Panc1 (cell line): Measurements from ENCODE around the gene VPS50. TPM values are rescaled to one million over a fixed set of nuclear protein-coding genes. Genes with fewer than 3 reads are reported as not detected.

Experiments used
- ATAC-seq: fragments of 200-7000 bp; cut with Tn5 transposase; 2 replicates; pipeline ENCODE4 v1.9.1; 2020; ENCODE audit warnings: mild to moderate bottlenecking, moderate library complexity
- BruUV-seq: library from RNA; stranded (reverse); fragments of 400-500 nt; replicated peaks from 2 replicates; lab custom pipeline; 2021; lab: Mats Ljungman, UMichigan
- CTCF ChIA-PET: fragments of 300-600 bp; sonication (Branson Sonifier 250); formaldehyde crosslinking; loops from one replicate; lab custom pipeline; 2022; ENCODE audit warnings: antibody characterized with exemption; lab: Charles Lee
- POLR2A ChIA-PET: fragments of 300-600 bp; sonication (Branson Sonifier 250); formaldehyde crosslinking; loops from one replicate; lab custom pipeline; 2022; ENCODE audit warnings: antibody characterized with exemption; lab: Charles Lee
- DNase-seq: peaks from one replicate; pipeline ENCODE4 v3.0.0-alpha.2; 2010; ENCODE audit warnings: low read depth, low spot score
- H3K27ac ChIP-seq: 2 replicates; pipeline ENCODE4 v1.5.1; 2011; ENCODE audit warnings: mild to moderate bottlenecking, low read length, inconsistent platforms
- H3K27me3 ChIP-seq: fragments of 200-500 bp; sonication (Bioruptor generic); 2 replicates; pipeline ENCODE4 v1.6.0; 2014; ENCODE audit warnings: low read length, inconsistent platforms; ENCODE audit not compliant: control insufficient read depth, insufficient read depth
- H3K36me3 ChIP-seq: fragments of 200-500 bp; sonication (Bioruptor generic); 2 replicates; pipeline ENCODE4 v1.5.1; 2014; ENCODE audit warnings: inconsistent platforms, mild to moderate bottlenecking, low read length, moderate library complexity; ENCODE audit not compliant: control insufficient read depth, insufficient read depth
- H3K4me1 ChIP-seq: 2 replicates; pipeline ENCODE4 v1.5.1; 2011; ENCODE audit warnings: inconsistent platforms, mild to moderate bottlenecking, low read length, moderate library complexity; ENCODE audit not compliant: control insufficient read depth, insufficient read depth
- H3K4me3 ChIP-seq, 2 experiments: 2 replicates each; pipeline ENCODE4 v1.5.1; 2011 to 2012; ENCODE audit warnings: low read depth in 2 of 2, low read length in 2 of 2, mild to moderate bottlenecking in 2 of 2, inconsistent platforms in 1 of 2, moderate library complexity in 1 of 2
- H3K9me3 ChIP-seq: fragments of 200-500 bp; sonication (Bioruptor generic); 2 replicates; pipeline ENCODE4 v1.5.1; 2014; ENCODE audit warnings: low read depth, mild to moderate bottlenecking, inconsistent platforms, low read length, moderate library complexity; ENCODE audit not compliant: control insufficient read depth, insufficient read depth
- CTCF ChIP-seq: fragments of 450-650 bp; IDR thresholded peaks from 2 replicates; pipeline ENCODE4 v1.5.1; 2017; ENCODE audit warnings: mild to moderate bottlenecking
- POLR2AphosphoS5 ChIP-seq: IDR thresholded peaks from 2 replicates; pipeline ENCODE4 v1.6.1; 2012; ENCODE audit warnings: mild to moderate bottlenecking, low read depth, low read length, moderate library complexity
- REST ChIP-seq, 2 experiments: IDR thresholded peaks; 2 replicates each; pipeline ENCODE4 v1.6.1; 2011 to 2012; ENCODE audit warnings: low read depth in 2 of 2, control low read depth in 1 of 2, low read length in 1 of 2, mild to moderate bottlenecking in 1 of 2, moderate library complexity in 1 of 2; ENCODE audit not compliant: insufficient read depth in 1 of 2
- SIN3A ChIP-seq: IDR thresholded peaks from 2 replicates; pipeline ENCODE4 v1.6.1; 2012; ENCODE audit warnings: low read depth, mild to moderate bottlenecking, low read length, moderate library complexity, borderline replicate concordance; ENCODE audit not compliant: insufficient read depth
- TCF7L2 ChIP-seq: IDR thresholded peaks from 2 replicates; pipeline ENCODE4 v1.6.1; 2011; ENCODE audit warnings: mild to moderate bottlenecking, low read depth, low read length, inconsistent platforms
- in situ Hi-C: cut with HindIII; loops from 2 replicates; pipeline ENCODE4 v1.10.0; 2016; ENCODE audit warnings: low sequenced_read_pairs, low pct_unique_long_range_greater_than_20kb
- intact Hi-C: fragments of 100-400 bp; cut with micrococcal nuclease; formaldehyde crosslinking; loops from one replicate; pipeline ENCODE4 v1.10.0; 2022; ENCODE audit not compliant: unreplicated experiment
- total RNA-seq: library from RNA; stranded (reverse); gene quantifications from one replicate; pipeline ENCODE4 v1.2.1, GENCODE V29; 2021; ENCODE audit not compliant: unreplicated experiment

The VPS50 gene
- total RNA-seq, 1 experiment from 2014 or later: 14.6 TPM

- TF ChIP-seq SIN3A (no peak), POLR2AphosphoS5 (no peak), TCF7L2 (no peak), CTCF (no peak), REST (IDR thresholded peaks at IDR 0.05; ENCODE audit: insufficient read depth in 1 of 2, low read depth in 2 of 2, low read length in 1 of 2) (no peak)
- H3K9me3 ChIP-seq: no peaks in the 10 kb centered on the region
- ChIA-PET POLR2A (no interaction called here), CTCF (no interaction called here)
- BruUV-seq: no TSS peak
- no peak overlapping the region for H3K27ac ChIP-seq
- H3K4me3 ChIP-seq: no peak overlapping the region
- no peaks in the 10 kb centered on the region for H3K4me1 ChIP-seq
- DNase-seq: no peak
- peaks cover 7% of the 10 kb centered on the region; the same call in 1 of the 2 replicates for H3K27me3 ChIP-seq
- no peaks in the 10 kb centered on the region for H3K36me3 ChIP-seq
- ATAC-seq: no peak
- intact Hi-C loops (no loop called here), in situ Hi-C loops (no loop called here)
Observed at GRCh38 chr7:93219868-93220267, 12.3 kb upstream of the VPS50 start.

- Histone ChIP-seq H3K4me1 (peaks cover 8% of the 10 kb centered on the region), H3K36me3 (no peaks in the 10 kb centered on the region), H3K9me3 (no peaks in the 10 kb centered on the region), H3K4me3 (no peak within 1 kb of the TSS), H3K27ac (no peak within 1 kb of the TSS), H3K27me3 (peaks cover 11% of the 10 kb centered on the region)
- DNase-seq (no peak), ATAC-seq (no peak)
- ChIA-PET POLR2A (no interaction called here), CTCF (no interaction called here)
- no TSS peak for BruUV-seq
- in situ Hi-C loops: no loop called here
- intact Hi-C loops: loop anchor here (5.0 kb wide), 1 partner anchor 49 kb away; no protein-coding TSS in a partner anchor
- no peak for TF ChIP-seq REST (IDR thresholded peaks at IDR 0.05; ENCODE audit: insufficient read depth in 1 of 2, low read depth in 2 of 2, low read length in 1 of 2)
- TF ChIP-seq SIN3A: no peak
- no peak for TF ChIP-seq CTCF
- TF ChIP-seq POLR2AphosphoS5: no peak
- no peak for TF ChIP-seq TCF7L2
Observed at GRCh38 chr7:93226310-93226709, 5.9 kb upstream of the VPS50 start, which contains the start of gene HEPACAM2. Gene HEPACAM2 (minus strand): TSS chr7:93226469.
